ENCODE data around the gene TUT7. TPM values are rescaled to one million over a fixed set of nuclear protein-coding genes. Genes with fewer than 3 reads are reported as not detected.

TUT7 gene
- total RNA-seq, 1 experiment from 2014 or later: 12.5 TPM

DNA sequence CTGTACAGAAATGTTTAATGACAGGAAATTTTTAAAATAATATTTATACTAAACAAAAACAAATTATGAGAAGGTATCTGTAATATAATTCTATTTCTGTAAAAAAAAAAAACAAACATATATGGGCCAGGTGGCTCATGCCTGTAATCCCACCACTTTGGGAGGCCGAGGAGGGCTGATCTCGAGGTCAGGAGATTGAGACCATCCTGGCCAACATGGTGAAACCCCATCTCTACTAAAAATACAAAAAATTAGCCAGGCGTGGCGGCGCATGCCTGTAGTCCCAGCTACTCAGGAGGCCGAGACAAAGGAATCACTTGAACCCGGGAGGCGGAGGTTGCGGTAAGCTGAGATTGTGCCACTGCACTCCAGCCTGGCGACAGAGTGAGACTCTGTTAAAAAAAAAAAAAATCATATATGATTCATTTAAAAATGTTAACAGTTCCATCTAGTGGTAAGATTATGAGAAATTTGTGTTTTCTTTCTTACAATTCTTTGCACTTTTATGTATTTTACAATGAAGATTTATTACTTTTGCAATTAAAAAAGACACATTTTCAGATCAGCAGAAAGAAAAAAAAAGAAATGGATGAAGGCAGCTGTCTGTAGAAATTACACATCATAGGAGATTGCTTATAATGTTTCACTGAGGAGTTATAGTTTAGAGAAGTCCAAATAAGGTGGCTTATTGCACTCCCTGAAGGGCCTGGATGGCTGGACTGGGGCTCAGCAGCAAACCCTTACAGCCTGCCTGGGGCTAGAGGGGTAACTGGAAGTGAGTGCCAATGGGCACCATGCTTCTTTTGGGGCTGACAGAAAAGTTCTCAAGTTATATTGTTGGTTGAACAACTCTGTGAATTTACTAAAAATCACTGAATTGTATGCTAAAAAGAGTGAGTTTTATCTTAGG is 115.1 kb downstream of the TUT7 start:
- Histone ChIP-seq H3K27me3 (ENCODE audit: control insufficient read depth, insufficient read depth, low read length) (no peaks in the 10 kb centered on the region), H3K4me3 (ENCODE audit: low read depth in 2 of 2, low read length in 2 of 2) (no peak overlapping the region), H3K4me1 (ENCODE audit: control insufficient read depth, insufficient read depth, low read length) (no peaks in the 10 kb centered on the region), H3K27ac (ENCODE audit: low read length) (no peak overlapping the region), H3K36me3 (ENCODE audit: control insufficient read depth, insufficient read depth, low read length) (no peaks in the 10 kb centered on the region), H3K9me3 (ENCODE audit: control insufficient read depth, insufficient read depth, low read depth, low read length) (no peaks in the 10 kb centered on the region)
- CTCF ChIA-PET: interaction anchor here (0.6 kb wide), 1 partner anchor 209 kb away, joined by 3 read pairs; no protein-coding TSS in a partner anchor
- DNase-seq (ENCODE audit: low read depth, low spot score) (no peak), ATAC-seq (no peak)
- TF ChIP-seq, protein P1, sequence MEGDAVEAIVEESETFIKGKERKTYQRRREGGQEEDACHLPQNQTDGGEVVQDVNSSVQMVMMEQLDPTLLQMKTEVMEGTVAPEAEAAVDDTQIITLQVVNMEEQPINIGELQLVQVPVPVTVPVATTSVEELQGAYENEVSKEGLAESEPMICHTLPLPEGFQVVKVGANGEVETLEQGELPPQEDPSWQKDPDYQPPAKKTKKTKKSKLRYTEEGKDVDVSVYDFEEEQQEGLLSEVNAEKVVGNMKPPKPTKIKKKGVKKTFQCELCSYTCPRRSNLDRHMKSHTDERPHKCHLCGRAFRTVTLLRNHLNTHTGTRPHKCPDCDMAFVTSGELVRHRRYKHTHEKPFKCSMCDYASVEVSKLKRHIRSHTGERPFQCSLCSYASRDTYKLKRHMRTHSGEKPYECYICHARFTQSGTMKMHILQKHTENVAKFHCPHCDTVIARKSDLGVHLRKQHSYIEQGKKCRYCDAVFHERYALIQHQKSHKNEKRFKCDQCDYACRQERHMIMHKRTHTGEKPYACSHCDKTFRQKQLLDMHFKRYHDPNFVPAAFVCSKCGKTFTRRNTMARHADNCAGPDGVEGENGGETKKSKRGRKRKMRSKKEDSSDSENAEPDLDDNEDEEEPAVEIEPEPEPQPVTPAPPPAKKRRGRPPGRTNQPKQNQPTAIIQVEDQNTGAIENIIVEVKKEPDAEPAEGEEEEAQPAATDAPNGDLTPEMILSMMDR (IDR thresholded peaks at IDR 0.05): no peak
- no peak for TF ChIP-seq SIN3A (IDR thresholded peaks at IDR 0.05; ENCODE audit: borderline replicate concordance, insufficient read depth, low read depth, low read length)
- TF ChIP-seq TCF7L2 (IDR thresholded peaks at IDR 0.05; ENCODE audit: low read depth, low read length): no peak
- TF ChIP-seq, protein P2, sequence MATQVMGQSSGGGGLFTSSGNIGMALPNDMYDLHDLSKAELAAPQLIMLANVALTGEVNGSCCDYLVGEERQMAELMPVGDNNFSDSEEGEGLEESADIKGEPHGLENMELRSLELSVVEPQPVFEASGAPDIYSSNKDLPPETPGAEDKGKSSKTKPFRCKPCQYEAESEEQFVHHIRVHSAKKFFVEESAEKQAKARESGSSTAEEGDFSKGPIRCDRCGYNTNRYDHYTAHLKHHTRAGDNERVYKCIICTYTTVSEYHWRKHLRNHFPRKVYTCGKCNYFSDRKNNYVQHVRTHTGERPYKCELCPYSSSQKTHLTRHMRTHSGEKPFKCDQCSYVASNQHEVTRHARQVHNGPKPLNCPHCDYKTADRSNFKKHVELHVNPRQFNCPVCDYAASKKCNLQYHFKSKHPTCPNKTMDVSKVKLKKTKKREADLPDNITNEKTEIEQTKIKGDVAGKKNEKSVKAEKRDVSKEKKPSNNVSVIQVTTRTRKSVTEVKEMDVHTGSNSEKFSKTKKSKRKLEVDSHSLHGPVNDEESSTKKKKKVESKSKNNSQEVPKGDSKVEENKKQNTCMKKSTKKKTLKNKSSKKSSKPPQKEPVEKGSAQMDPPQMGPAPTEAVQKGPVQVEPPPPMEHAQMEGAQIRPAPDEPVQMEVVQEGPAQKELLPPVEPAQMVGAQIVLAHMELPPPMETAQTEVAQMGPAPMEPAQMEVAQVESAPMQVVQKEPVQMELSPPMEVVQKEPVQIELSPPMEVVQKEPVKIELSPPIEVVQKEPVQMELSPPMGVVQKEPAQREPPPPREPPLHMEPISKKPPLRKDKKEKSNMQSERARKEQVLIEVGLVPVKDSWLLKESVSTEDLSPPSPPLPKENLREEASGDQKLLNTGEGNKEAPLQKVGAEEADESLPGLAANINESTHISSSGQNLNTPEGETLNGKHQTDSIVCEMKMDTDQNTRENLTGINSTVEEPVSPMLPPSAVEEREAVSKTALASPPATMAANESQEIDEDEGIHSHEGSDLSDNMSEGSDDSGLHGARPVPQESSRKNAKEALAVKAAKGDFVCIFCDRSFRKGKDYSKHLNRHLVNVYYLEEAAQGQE (IDR thresholded peaks at IDR 0.05; ENCODE audit: insufficient read depth in 1 of 2, low read depth in 2 of 2, low read length in 1 of 2): no peak
- TF ChIP-seq POLR2AphosphoS5 (IDR thresholded peaks at IDR 0.05; ENCODE audit: low read depth, low read length): no peak
- no TSS peak for BruUV-seq (replicated peaks)
- POLR2A ChIA-PET: no interaction called here
- in situ Hi-C loops (cut with HindIII; ENCODE audit: low pct_unique_long_range_greater_than_20kb, low sequenced_read_pairs) (no loop called here), intact Hi-C loops (cut with micrococcal nuclease; ENCODE audit: unreplicated experiment) (loop anchor here (10.0 kb wide), 1 partner anchor 204 kb away; no protein-coding TSS in a partner anchor)

Other genes with a start within 250 kb of the TUT7 start
- gene C9orf153, start 94.8 kb downstream of the TUT7 start, total RNA-seq (2021; ENCODE audit: unreplicated experiment): not detected
- gene ISCA1, start 71.9 kb downstream of the TUT7 start, total RNA-seq (2021; ENCODE audit: unreplicated experiment): 19.9 TPM